Endothelial cell of umbilical vein (primary cell): ENCODE results near the gene LENG8. TPM values are rescaled to one million over a fixed set of nuclear protein-coding genes. Genes with fewer than 3 reads are reported as not detected.
A peak's percentile ranks its signal among the peaks of the same experiment; 100 is the strongest.

Experiments
- BruUV-seq: library from RNA; stranded (reverse); fragments of 400-500 nt; replicated peaks from 2 replicates; lab custom pipeline; 2021; lab: Mats Ljungman, UMichigan
- CTCF ChIA-PET: fragments of 300-600, 350-600 bp; sonication (Branson Sonifier 250); formaldehyde crosslinking; loops from one replicate; lab custom pipeline; 2021; ENCODE audit warnings: antibody characterized with exemption, inconsistent platforms; lab: Charles Lee
- POLR2A ChIA-PET: fragments of 300-600, 350-600 bp; sonication (Branson Sonifier 250); formaldehyde crosslinking; loops from one replicate; lab custom pipeline; 2021; ENCODE audit warnings: antibody characterized with exemption, inconsistent platforms; lab: Charles Lee
- DNase-seq: peaks from one replicate; pipeline ENCODE4 v3.0.0-alpha.2; 2011; ENCODE audit warnings: low read depth, low spot score
- FAIRE-seq: peaks from 2 replicates; lab custom pipeline; 2011; peaks lifted over from hg19 to GRCh38; lab: Jason Lieb, UNC
- H2AFZ ChIP-seq: 2 replicates; pipeline ENCODE4 v1.6.0; 2012; ENCODE audit warnings: low read depth, low read length, control low read depth, inconsistent platforms
- H3K27ac ChIP-seq: 2 replicates; pipeline ENCODE4 v1.5.1; 2011; ENCODE audit warnings: low read depth, mild to moderate bottlenecking, control low read depth, low read length, moderate library complexity; ENCODE audit not compliant: insufficient read depth
- H3K27me3 ChIP-seq, 2 experiments: 2 replicates each; pipeline versions ENCODE4 v1.6.0 to v1.6.1; 2011; ENCODE audit warnings: low read length in 2 of 2, mixed read lengths in 1 of 2; ENCODE audit not compliant: control insufficient read depth in 2 of 2, insufficient read depth in 2 of 2
- H3K36me3 ChIP-seq, 2 experiments: 2 replicates in 1 of 2; 3 replicates in 1 of 2; pipeline ENCODE4 v1.5.1; 2011; ENCODE audit warnings: low read length in 2 of 2, mild to moderate bottlenecking in 1 of 2, moderate library complexity in 1 of 2; ENCODE audit not compliant: control insufficient read depth in 2 of 2, insufficient read depth in 2 of 2; ENCODE audit errors: extremely low read depth in 1 of 2
- H3K4me1 ChIP-seq: 3 replicates; pipeline ENCODE4 v1.5.1; 2011; ENCODE audit warnings: mild to moderate bottlenecking, low read length; ENCODE audit not compliant: control insufficient read depth, insufficient read depth; ENCODE audit errors: extremely low read depth
- H3K4me2 ChIP-seq: 2 replicates; pipeline ENCODE4 v1.6.1; 2011; ENCODE audit warnings: low read length, control low read depth, mixed read lengths; ENCODE audit not compliant: insufficient read depth
- H3K4me3 ChIP-seq, 3 experiments: fragments of 200-600 bp in 1 of 3; sonication (generic), shearing (Covaris generic) in 1 of 3; replicated peaks in 1 of 3; 2 replicates each; pipeline ENCODE4 v1.5.1; 2011 to 2016; ENCODE audit warnings: control low read depth in 3 of 3, low read length in 3 of 3, mild to moderate bottlenecking in 2 of 3, inconsistent platforms in 1 of 3, low read depth in 1 of 3, moderate library complexity in 1 of 3; ENCODE audit not compliant: insufficient read depth in 1 of 3
- H3K79me2 ChIP-seq: 2 replicates; pipeline ENCODE4 v1.6.0; 2012; ENCODE audit warnings: low read length, inconsistent platforms; ENCODE audit not compliant: control insufficient read depth, insufficient read depth
- H3K9ac ChIP-seq: replicated peaks from 2 replicates; pipeline ENCODE3; 2011; ENCODE audit warnings: low read length, control low read depth; ENCODE audit not compliant: insufficient read depth; ENCODE audit errors: extremely low read depth
- H3K9me1 ChIP-seq: replicated peaks from 3 replicates; pipeline ENCODE4 v1.6.0; 2011; ENCODE audit warnings: mild to moderate bottlenecking, low read length; ENCODE audit not compliant: control insufficient read depth, insufficient read depth; ENCODE audit errors: extremely low read depth
- H3K9me3 ChIP-seq: replicated peaks from 2 replicates; pipeline ENCODE4 v1.5.1; 2012; ENCODE audit warnings: low read length, inconsistent platforms; ENCODE audit not compliant: control insufficient read depth, insufficient read depth
- H4K20me1 ChIP-seq: replicated peaks from 2 replicates; pipeline ENCODE3; 2011; ENCODE audit warnings: mild to moderate bottlenecking, low read length; ENCODE audit not compliant: control insufficient read depth, insufficient read depth; ENCODE audit errors: extremely low read depth
- CTCF ChIP-seq, 2 donors: IDR thresholded peaks; 1 replicate in 1 of 2; 2 replicates in 1 of 2; pipeline ENCODE4 v1.5.1; 2011; ENCODE audit warnings: low read length in 2 of 2, mild to moderate bottlenecking in 2 of 2, moderate library complexity in 2 of 2, control low read depth in 1 of 2, inconsistent platforms in 1 of 2, low read depth in 1 of 2; ENCODE audit not compliant: insufficient read depth in 1 of 2; ENCODE audit errors: extremely low read depth in 1 of 2
- EZH2 ChIP-seq: IDR thresholded peaks from 2 replicates; pipeline ENCODE4 v1.6.1; 2012; ENCODE audit warnings: borderline replicate concordance, low read depth, mild to moderate bottlenecking, moderate library complexity, low read length, inconsistent platforms; ENCODE audit not compliant: severe bottlenecking
- JUN ChIP-seq: IDR thresholded peaks from 2 replicates; pipeline ENCODE4 v1.6.1; 2011; ENCODE audit warnings: borderline replicate concordance, low read depth; ENCODE audit not compliant: insufficient read length, insufficient read depth
- MYC ChIP-seq: IDR thresholded peaks from one replicate; pipeline ENCODE4 v1.6.1; 2011; ENCODE audit warnings: mild to moderate bottlenecking, low read depth, low read length
- POLR2AphosphoS5 ChIP-seq: IDR thresholded peaks from 2 replicates; pipeline ENCODE4 v1.6.1; 2012; ENCODE audit warnings: low read depth, mild to moderate bottlenecking, control low read depth, low read length, moderate library complexity; ENCODE audit not compliant: insufficient read depth
- dilution Hi-C: fragments of 300-500 bp; cut with MboI; formaldehyde crosslinking; loops from one replicate; pipeline ENCODE4 v1.15.0; 2019; ENCODE audit warnings: low sequenced_read_pairs; ENCODE audit not compliant: extremely low pct_ligation_motif_present
- intact Hi-C: fragments of 100-400 bp; cut with micrococcal nuclease; formaldehyde crosslinking; loops from one replicate; pipeline ENCODE4 v1.10.0; 2022
- polyA plus RNA-seq, 4 experiments: library from polyadenylated mRNA; depleted of rRNA in 3 of 4; stranded (reverse) in 3 of 4; unstranded in 1 of 4; fragments of >200 nt; gene quantifications; 2 replicates each; pipeline versions ENCODE4 v1.2.1 to v1.2.3, GENCODE V29; 2011 to 2012; ENCODE audit warnings: missing spikeins in 1 of 4
- total RNA-seq: library from RNA; stranded (reverse); gene quantifications from 2 replicates; pipeline ENCODE4 v1.2.3, GENCODE V29; 2021

LENG8 gene
- total and polyA plus RNA-seq, 2 donors (not counting 3 experiments of a cell fraction or from before 2014, with no cell fraction given): 130 to 218 TPM

DNA sequence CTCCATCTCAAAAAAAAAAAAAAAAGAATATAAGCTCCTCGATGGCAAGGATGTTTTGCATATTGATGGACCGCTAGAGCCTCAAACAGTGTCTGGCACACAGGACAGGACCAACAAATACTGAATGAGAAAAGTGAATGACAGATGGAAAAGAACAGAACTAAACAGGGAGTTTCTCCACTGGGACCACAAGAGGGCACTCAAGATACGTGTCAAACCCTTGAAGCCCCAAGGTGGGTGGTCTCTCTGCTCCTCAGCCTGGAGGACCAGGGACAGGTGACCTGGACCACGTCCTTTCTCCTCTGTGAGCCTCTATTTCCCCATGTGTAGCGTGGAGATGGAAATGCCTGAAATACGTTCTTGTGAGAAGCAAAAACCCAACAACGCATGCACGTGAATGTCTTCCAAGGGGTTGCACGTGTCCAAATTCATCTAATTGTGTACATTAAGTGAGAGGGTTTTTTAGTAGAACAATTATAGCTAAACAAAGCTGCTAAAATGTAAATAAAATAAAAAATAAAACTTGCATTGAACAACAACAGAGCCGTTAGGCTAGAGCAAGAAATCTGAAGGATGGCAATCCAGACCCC, 29.8 kb downstream of the LENG8 start:
- dilution Hi-C loops: no loop called here
- H3K27me3 ChIP-seq: no peaks in the 10 kb centered on the region
- no peak overlapping the region for H3K9ac ChIP-seq
- H3K4me2 ChIP-seq: no peak overlapping the region
- H3K27ac ChIP-seq: no peak overlapping the region
- no peaks in the 10 kb centered on the region for H3K9me1 ChIP-seq
- TF ChIP-seq MYC (no peak), CTCF (IDR thresholded peaks at IDR 0.05; ENCODE audit: extremely low read depth in 1 of 2, insufficient read depth in 1 of 2, low read depth in 1 of 2, low read length in 2 of 2) (peak; percentile 54 to 72), EZH2 (no peak), JUN (no peak), POLR2AphosphoS5 (no peak)
- no peaks in the 10 kb centered on the region for H3K36me3 ChIP-seq
- no TSS peak for BruUV-seq
- DNase-seq (peak; percentile 54), FAIRE-seq (peak; percentile 92)
- ChIA-PET POLR2A (no interaction called here), CTCF (interaction anchor here (2.0 to 4.0 kb wide), 2 partner anchors 195 kb away, joined by 11 to 42 read pairs; no protein-coding TSS in a partner anchor)
- H4K20me1 ChIP-seq: no peaks in the 10 kb centered on the region
- H3K79me2 ChIP-seq: no peaks in the 10 kb centered on the region
- H3K4me1 ChIP-seq: peaks cover 2% of the 10 kb centered on the region
- H2AFZ ChIP-seq: no peak overlapping the region
- intact Hi-C loops: no loop called here
- H3K4me3 ChIP-seq: no peak overlapping the region
- H3K9me3 ChIP-seq: no peaks in the 10 kb centered on the region
